ENCODE results near the gene SYTL4.
A peak's percentile ranks its signal among the peaks of the same experiment; 100 is the strongest.

Gene SYTL4

GRCh38 chrX:100717363-100717762 lies 14.6 kb downstream of the SYTL4 start:
- DNase-seq (ENCODE audit: insufficient read length, low spot score), result no peak
- peak; percentile 25 for FAIRE-seq
- TF ChIP-seq CTCF (IDR thresholded peaks at IDR 0.05; ENCODE audit: insufficient read depth, missing control alignments), result no peak

GRCh38 chrX:100710816-100711215 lies 21.1 kb downstream of the SYTL4 start:
- DNase-seq (ENCODE audit: insufficient read length, low spot score) (no peak), FAIRE-seq (no peak)
- TF ChIP-seq CTCF (IDR thresholded peaks at IDR 0.05; ENCODE audit: insufficient read depth, missing control alignments), result no peak

- TF ChIP-seq CTCF (IDR thresholded peaks at IDR 0.05; ENCODE audit: insufficient read depth, missing control alignments), result no peak
- DNase-seq (ENCODE audit: insufficient read length, low spot score), result no peak
- peak; percentile 35 for FAIRE-seq
These were observed 27.2 kb downstream of the SYTL4 start for GRCh38 chrX:100704581-100705203.

- FAIRE-seq (no peak), DNase-seq (ENCODE audit: insufficient read length, low spot score) (no peak)
- TF ChIP-seq CTCF (IDR thresholded peaks at IDR 0.05; ENCODE audit: insufficient read depth, missing control alignments), result no peak
These were observed 31.1 kb downstream of the SYTL4 start for GRCh38 chrX:100700809-100701208.

GRCh38 chrX:100698551-100698950 lies 33.4 kb downstream of the SYTL4 start:
- FAIRE-seq (no peak), DNase-seq (ENCODE audit: insufficient read length, low spot score) (no peak)
- no peak for TF ChIP-seq CTCF (IDR thresholded peaks at IDR 0.05; ENCODE audit: insufficient read depth, missing control alignments)

- FAIRE-seq (peak; percentile 95), DNase-seq (ENCODE audit: insufficient read length, low spot score) (no peak)
- TF ChIP-seq CTCF (IDR thresholded peaks at IDR 0.05; ENCODE audit: insufficient read depth, missing control alignments), result no peak
These were observed 35.1 kb downstream of the SYTL4 start for GRCh38 chrX:100696699-100697351.

GRCh38 chrX:100695991-100696390 lies 35.9 kb downstream of the SYTL4 start:
- TF ChIP-seq CTCF (IDR thresholded peaks at IDR 0.05; ENCODE audit: insufficient read depth, missing control alignments), result no peak
- no peak for DNase-seq (ENCODE audit: insufficient read length, low spot score)
- FAIRE-seq, result no peak

Measured in D721Med (cell line).